ENCODE data around the gene YBEY. TPM values are rescaled to one million over a fixed set of nuclear protein-coding genes. Genes with fewer than 3 reads are reported as not detected.
A peak's percentile ranks its signal among the peaks of the same experiment; 100 is the strongest.

YBEY gene
- total RNA-seq, 2 experiments from 2014 or later = 13.4 to 15.2 TPM

DNA sequence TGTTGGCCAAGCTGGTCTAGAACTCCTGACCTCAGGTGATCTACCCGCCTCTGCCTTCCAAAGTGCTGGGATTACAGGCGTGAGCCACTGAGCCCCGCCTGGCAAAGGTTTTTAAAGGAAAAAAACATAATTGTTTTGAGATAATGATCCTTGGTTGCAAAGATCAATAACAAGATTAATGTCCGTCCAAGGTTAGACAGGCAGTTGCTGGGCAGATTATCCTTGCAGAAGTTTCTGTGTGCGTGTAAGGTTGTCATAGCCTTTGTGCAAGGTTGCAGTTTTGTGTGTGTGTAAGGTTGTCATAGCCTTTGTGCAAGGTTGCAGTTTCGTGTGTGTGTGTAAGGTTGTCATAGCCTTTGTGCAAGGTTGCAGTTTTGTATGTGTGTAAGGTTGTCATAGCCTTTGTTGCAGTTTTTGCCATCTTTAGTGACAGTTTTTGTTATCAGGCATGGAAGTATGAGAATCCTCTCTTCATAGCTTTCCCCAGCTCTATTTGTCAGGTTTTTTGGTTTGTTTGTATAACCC is 3.6 kb downstream of the YBEY start:
- Mint-ChIP-seq H3K27ac (no peak overlapping the region), H3K4me1 (ENCODE audit: low read depth) (peaks cover 42% of the 10 kb centered on the region), H3K9me3 (ENCODE audit: insufficient read depth) (no peaks in the 10 kb centered on the region), H3K36me3 (ENCODE audit: low read depth) (peaks cover 36% of the 10 kb centered on the region), H3K27me3 (ENCODE audit: low read depth) (no peaks in the 10 kb centered on the region), H3K4me3 (no peak overlapping the region)
- ATAC-seq = no peak
- no peak for DNase-seq
- ChIA-PET CTCF (no interaction called here), POLR2A (no interaction called here)

DNA sequence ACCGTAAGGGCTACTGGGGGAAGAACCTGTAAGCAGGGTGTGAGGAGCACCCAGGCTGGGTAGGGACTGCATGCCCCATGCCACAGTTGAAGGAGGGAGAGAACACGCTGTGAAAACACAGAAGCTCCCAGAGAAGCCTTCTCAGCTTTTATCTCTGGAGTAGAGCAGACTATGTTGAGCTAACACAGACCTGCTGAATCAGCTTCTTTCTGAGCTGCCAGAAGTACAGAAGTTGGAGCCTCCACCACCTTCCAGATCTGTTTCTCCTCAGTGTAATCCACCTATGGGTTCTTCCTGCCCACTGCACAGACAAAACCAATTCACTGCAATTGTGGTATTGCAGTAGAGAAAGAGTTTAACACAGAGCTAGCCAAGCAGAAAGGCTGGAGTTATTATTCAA is 5.4 kb downstream of the YBEY start:
- Mint-ChIP-seq H3K4me1 (ENCODE audit: low read depth) (peaks cover 50% of the 10 kb centered on the region), H3K9me3 (ENCODE audit: insufficient read depth) (no peaks in the 10 kb centered on the region), H3K4me3 (no peak overlapping the region), H3K27me3 (ENCODE audit: low read depth) (no peaks in the 10 kb centered on the region), H3K36me3 (ENCODE audit: low read depth) (peaks cover 32% of the 10 kb centered on the region), H3K27ac (peak overlapping the region; percentile 49)
- POLR2A ChIA-PET = no interaction called here
- no peak for DNase-seq
- no peak for ATAC-seq
- CTCF ChIA-PET = no interaction called here

DNA sequence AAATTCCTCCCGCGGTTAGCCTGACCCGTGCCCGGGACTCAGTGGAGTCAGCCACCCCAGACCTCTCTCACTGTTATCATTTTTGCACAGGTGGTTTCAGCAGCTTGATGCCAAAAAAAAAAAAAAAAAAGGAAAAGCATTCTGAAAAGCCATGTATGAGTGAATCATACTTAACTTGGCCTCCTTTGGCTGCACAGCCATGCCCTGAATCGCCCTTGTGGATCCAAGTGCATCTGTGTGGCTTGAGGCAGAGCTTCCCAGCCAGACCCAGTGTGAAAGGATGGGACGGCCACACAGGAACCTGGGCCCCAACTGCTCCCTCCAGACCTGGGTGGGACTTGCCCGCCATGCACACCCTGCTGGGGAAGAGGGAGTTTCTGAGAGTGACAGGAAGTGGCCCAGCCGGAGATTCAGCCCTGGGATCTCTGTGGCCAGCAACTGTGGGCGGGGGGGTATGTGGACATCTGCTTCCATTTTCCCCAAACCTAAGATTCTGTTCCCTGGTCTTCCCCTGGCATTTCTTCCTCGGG is 8.6 kb downstream of the YBEY start:
- peaks cover 36% of the 10 kb centered on the region for H3K4me1 Mint-ChIP-seq (ENCODE audit: low read depth)
- no peaks in the 10 kb centered on the region for H3K9me3 Mint-ChIP-seq (ENCODE audit: insufficient read depth)
- H3K27me3 Mint-ChIP-seq (ENCODE audit: low read depth) = no peaks in the 10 kb centered on the region
- ATAC-seq (peak; percentile 30), DNase-seq (peak; percentile 27)
- ChIA-PET POLR2A (interaction anchor here (0.5 kb wide), 1 partner anchor 28 kb away, joined by 3 read pairs; no protein-coding TSS in a partner anchor), CTCF (no interaction called here)
- H3K27ac Mint-ChIP-seq = peak overlapping the region; percentile 70
- H3K4me3 Mint-ChIP-seq = no peak overlapping the region
- H3K36me3 Mint-ChIP-seq (ENCODE audit: low read depth) = peaks cover 33% of the 10 kb centered on the region

DNA sequence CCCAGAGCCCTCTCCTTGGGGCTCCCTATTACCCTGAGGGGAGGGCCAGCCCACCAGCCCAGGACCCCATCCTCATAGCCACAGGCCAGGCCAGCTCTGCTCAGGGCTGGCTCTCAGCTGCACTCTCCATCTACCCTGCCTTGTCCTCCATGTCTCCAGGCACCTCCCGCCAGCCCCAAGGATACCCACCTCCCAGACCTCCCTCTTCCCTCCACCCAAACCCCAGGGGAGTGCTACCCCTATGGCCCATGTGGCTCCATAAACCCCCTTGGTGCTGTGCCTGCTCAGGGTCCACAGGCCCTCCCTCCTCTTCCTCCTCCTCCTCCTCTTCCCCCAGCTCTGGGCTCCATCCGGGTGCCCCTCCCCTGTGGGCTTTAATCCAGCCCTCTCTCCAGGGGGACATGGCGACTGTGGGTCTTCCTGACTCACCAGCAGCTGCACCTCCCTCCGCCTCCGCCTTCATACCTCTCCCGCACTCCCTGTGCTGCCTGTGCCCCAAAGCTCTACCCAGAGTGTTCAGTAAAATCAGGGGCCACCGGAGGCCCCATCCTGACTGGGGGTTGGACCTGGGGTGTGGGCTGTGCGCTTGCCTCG is 9.1 kb downstream of the YBEY start:
- Mint-ChIP-seq H3K27me3 (ENCODE audit: low read depth) (no peaks in the 10 kb centered on the region), H3K27ac (peak overlapping the region; percentile 70), H3K4me3 (no peak overlapping the region), H3K4me1 (ENCODE audit: low read depth) (peaks cover 34% of the 10 kb centered on the region), H3K9me3 (ENCODE audit: insufficient read depth) (no peaks in the 10 kb centered on the region), H3K36me3 (ENCODE audit: low read depth) (peaks cover 37% of the 10 kb centered on the region)
- ChIA-PET POLR2A (no interaction called here), CTCF (no interaction called here)
- ATAC-seq (peak; percentile 27), DNase-seq (no peak)

DNA sequence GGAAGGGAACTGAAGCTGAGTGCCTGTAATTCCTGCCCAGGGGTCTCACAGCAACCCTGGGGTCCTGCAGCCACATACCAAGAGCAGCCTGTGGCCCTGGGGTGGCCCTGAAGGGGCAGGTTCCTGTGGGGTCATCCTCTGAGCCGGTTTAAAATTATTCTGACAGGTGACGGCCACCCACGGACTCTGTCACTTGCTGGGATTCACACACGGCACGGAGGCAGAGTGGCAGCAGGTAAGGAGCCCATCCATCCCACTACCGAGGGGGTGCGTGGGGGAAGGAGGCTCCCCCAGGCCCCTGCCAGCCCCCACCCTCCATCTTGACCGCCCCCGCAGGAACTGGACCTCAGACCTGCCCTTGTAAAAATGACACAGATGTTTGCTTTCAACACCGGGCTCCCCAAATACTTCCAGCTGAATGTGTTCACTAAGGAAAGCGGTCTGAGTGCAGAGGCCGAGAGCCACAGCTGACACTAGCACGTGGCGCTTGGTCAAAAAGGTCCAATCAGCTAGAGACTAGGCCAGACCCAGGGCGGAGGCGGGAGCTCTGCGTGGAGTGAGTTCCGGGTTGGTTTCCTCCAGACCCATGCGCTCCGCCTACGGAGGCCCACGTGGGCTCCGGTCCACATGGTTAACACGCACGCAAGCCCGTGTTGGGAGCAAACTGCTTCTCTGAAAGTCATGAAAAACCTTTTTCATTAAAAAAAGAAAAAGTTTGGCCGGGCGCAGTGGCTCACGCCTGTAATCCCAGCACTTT is 10.0 kb downstream of the YBEY start:
- Mint-ChIP-seq H3K4me1 (ENCODE audit: low read depth) (peaks cover 28% of the 10 kb centered on the region), H3K36me3 (ENCODE audit: low read depth) (peaks cover 41% of the 10 kb centered on the region), H3K27ac (peak overlapping the region; percentile 78), H3K27me3 (ENCODE audit: low read depth) (no peaks in the 10 kb centered on the region), H3K9me3 (ENCODE audit: insufficient read depth) (no peaks in the 10 kb centered on the region), H3K4me3 (peak overlapping the region; percentile 42)
- ChIA-PET CTCF (no interaction called here), POLR2A (interaction anchor here (0.7 to 2.2 kb wide), 4 partner anchors 10 to 27 kb away, joined by 3 to 7 read pairs (median 4); partner anchors contain the start of genes MCM3AP and YBEY)
- ATAC-seq (peak; percentile 82), DNase-seq (peak; percentile 72)

- ATAC-seq (peak; percentile 14), DNase-seq (no peak)
- peak overlapping the region; percentile 40 for H3K4me3 Mint-ChIP-seq
- peaks cover 21% of the 10 kb centered on the region for H3K4me1 Mint-ChIP-seq (ENCODE audit: low read depth)
- CTCF ChIA-PET = no interaction called here
- H3K27me3 Mint-ChIP-seq (ENCODE audit: low read depth) = no peaks in the 10 kb centered on the region
- peak overlapping the region; percentile 56 for H3K27ac Mint-ChIP-seq
- POLR2A ChIA-PET = interaction anchor here (0.5 to 2.2 kb wide), 6 partner anchors 10 to 1959 kb away, joined by 3 to 7 read pairs (median 3); no protein-coding TSS in a partner anchor
- no peaks in the 10 kb centered on the region for H3K9me3 Mint-ChIP-seq (ENCODE audit: insufficient read depth)
- H3K36me3 Mint-ChIP-seq (ENCODE audit: low read depth) = peaks cover 36% of the 10 kb centered on the region
Observed at GRCh38 chr21:46297338-46298271, 11.5 kb downstream of the YBEY start.

- Mint-ChIP-seq H3K36me3 (ENCODE audit: low read depth) (peaks cover 42% of the 10 kb centered on the region), H3K4me1 (ENCODE audit: low read depth) (peaks cover 21% of the 10 kb centered on the region), H3K4me3 (no peak overlapping the region), H3K27me3 (ENCODE audit: low read depth) (no peaks in the 10 kb centered on the region), H3K27ac (no peak overlapping the region), H3K9me3 (ENCODE audit: insufficient read depth) (no peaks in the 10 kb centered on the region)
- POLR2A ChIA-PET = no interaction called here
- DNase-seq (no peak), ATAC-seq (no peak)
- CTCF ChIA-PET = no interaction called here
Observed at GRCh38 chr21:46299167-46299566, 13.0 kb downstream of the YBEY start.

DNA sequence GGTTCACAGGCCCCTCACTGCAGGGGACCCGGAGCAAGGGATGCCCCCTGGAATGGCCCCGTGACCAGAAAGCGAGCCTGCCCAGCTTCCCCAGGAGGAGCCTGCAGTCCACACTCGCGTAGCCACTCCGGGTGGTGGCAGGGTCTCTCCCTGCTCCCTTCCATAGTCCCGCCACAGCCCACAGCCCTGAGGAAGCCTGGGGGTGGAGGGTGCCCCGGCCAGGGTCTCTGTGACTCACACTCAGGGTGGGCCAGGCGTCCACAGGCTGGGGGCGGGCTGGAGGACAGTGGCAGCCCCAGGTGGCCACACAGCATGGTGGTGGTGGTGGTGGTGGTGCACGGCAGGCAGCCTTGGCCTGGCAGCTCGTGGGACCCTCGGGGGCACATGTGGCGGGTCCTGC is 15.6 kb downstream of the YBEY start:
- H3K4me1 Mint-ChIP-seq (ENCODE audit: low read depth) = peaks cover 4% of the 10 kb centered on the region
- ChIA-PET CTCF (no interaction called here), POLR2A (no interaction called here)
- ATAC-seq (no peak), DNase-seq (no peak)
- peaks cover 50% of the 10 kb centered on the region for H3K36me3 Mint-ChIP-seq (ENCODE audit: low read depth)
- no peak overlapping the region for H3K27ac Mint-ChIP-seq
- H3K27me3 Mint-ChIP-seq (ENCODE audit: low read depth) = no peaks in the 10 kb centered on the region
- no peaks in the 10 kb centered on the region for H3K9me3 Mint-ChIP-seq (ENCODE audit: insufficient read depth)
- no peak overlapping the region for H3K4me3 Mint-ChIP-seq

- CTCF ChIA-PET = no interaction called here
- Mint-ChIP-seq H3K9me3 (ENCODE audit: insufficient read depth) (no peaks in the 10 kb centered on the region), H3K4me1 (ENCODE audit: low read depth) (no peaks in the 10 kb centered on the region), H3K36me3 (ENCODE audit: low read depth) (peaks cover 57% of the 10 kb centered on the region), H3K27ac (no peak overlapping the region), H3K4me3 (no peak overlapping the region), H3K27me3 (ENCODE audit: low read depth) (no peaks in the 10 kb centered on the region)
- no peak for DNase-seq
- ATAC-seq = no peak
- POLR2A ChIA-PET = no interaction called here
Observed at GRCh38 chr21:46304437-46304836, 18.3 kb downstream of the YBEY start.

GRCh38 chr21:46304955-46305354 is 18.8 kb downstream of the YBEY start:
- no peak overlapping the region for H3K27ac Mint-ChIP-seq
- ATAC-seq (no peak), DNase-seq (no peak)
- POLR2A ChIA-PET = no interaction called here
- no peaks in the 10 kb centered on the region for H3K9me3 Mint-ChIP-seq (ENCODE audit: insufficient read depth)
- no peak overlapping the region for H3K4me3 Mint-ChIP-seq
- no peaks in the 10 kb centered on the region for H3K4me1 Mint-ChIP-seq (ENCODE audit: low read depth)
- H3K36me3 Mint-ChIP-seq (ENCODE audit: low read depth) = peaks cover 54% of the 10 kb centered on the region
- CTCF ChIA-PET = no interaction called here
- H3K27me3 Mint-ChIP-seq (ENCODE audit: low read depth) = no peaks in the 10 kb centered on the region

- H3K27ac Mint-ChIP-seq = no peak overlapping the region
- no peaks in the 10 kb centered on the region for H3K4me1 Mint-ChIP-seq (ENCODE audit: low read depth)
- peaks cover 51% of the 10 kb centered on the region for H3K36me3 Mint-ChIP-seq (ENCODE audit: low read depth)
- ChIA-PET CTCF (no interaction called here), POLR2A (interaction anchor here (1.0 kb wide), 1 partner anchor 10 kb away, joined by 3 read pairs; no protein-coding TSS in a partner anchor)
- ATAC-seq (no peak), DNase-seq (no peak)
- H3K9me3 Mint-ChIP-seq (ENCODE audit: insufficient read depth) = no peaks in the 10 kb centered on the region
- H3K4me3 Mint-ChIP-seq = no peak overlapping the region
- H3K27me3 Mint-ChIP-seq (ENCODE audit: low read depth) = no peaks in the 10 kb centered on the region
Observed at GRCh38 chr21:46307625-46308024, 21.5 kb downstream of the YBEY start.

All from activated CD8-positive, alpha-beta T cell treated with anti-CD3 and anti-CD28 coated beads, Interleukin-2, amount 10 ng/mL, durations not matched to agents 7 days and 5 days (primary cell).